ENCODE data around the gene PPP1CC.
"Not testable (repeated sequence)": the region's sequence is repeated elsewhere in the genome, so short reads cannot be mapped to it uniquely, and the experiment has no call there.

Gene PPP1CC

DNA sequence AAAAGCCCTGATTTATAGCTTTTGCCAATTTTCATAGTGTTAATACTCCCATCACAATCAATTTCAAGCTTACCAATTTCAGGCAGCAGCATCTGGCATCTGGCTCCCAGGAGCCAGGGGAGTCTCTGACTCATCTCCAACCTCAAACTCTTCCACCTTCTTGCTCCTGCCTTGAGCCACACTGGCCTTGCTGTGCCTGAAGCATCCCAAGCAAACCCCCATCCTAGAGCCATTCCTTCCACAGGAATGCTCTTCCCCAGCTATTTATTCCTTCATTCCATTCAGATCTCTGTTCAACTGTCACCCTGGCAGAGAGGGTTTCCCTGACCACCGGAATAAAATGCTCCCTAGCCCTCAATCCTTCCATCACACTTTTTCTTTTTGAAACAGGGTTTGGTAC, 13.9 kb upstream of the PPP1CC start:
- DNase-seq (ENCODE audit: low read depth in 3 of 3, low spot score in 1 of 3) = no peak

DNA sequence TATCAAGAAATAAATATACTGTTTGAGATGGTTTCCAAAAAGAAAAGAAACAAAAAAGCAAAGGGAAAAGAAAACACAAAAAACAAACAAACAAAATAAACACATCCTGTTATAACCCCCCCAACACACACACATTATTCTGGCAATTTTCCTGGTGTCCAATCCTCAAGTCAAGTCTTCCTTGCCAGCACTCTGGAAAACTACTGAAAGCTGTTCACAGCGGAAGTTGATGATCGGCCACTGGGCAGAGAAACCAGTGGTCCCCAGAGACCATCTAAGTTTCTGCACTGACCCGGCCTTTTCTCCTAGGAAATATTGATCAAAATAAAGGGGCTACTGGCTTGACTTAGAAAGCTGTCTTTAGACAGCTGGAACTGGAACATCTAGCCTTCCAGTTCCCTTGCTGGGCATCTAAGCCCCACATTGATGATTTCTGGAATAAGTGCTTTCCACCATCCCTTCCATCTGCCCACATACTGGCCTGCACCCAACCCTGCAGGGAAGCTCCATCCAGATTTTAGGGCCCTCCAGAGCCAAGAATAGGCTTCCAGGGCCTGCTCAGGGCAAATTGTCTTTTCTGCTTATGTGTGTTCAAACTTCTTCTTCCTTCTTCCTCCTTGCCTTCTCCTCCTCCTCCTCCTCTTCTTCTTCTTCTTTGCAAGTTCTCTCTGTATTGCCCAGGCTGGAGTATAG, 11.6 kb upstream of the PPP1CC start:
- no peak for DNase-seq (ENCODE audit: low read depth in 3 of 3, low spot score in 1 of 3)

DNA sequence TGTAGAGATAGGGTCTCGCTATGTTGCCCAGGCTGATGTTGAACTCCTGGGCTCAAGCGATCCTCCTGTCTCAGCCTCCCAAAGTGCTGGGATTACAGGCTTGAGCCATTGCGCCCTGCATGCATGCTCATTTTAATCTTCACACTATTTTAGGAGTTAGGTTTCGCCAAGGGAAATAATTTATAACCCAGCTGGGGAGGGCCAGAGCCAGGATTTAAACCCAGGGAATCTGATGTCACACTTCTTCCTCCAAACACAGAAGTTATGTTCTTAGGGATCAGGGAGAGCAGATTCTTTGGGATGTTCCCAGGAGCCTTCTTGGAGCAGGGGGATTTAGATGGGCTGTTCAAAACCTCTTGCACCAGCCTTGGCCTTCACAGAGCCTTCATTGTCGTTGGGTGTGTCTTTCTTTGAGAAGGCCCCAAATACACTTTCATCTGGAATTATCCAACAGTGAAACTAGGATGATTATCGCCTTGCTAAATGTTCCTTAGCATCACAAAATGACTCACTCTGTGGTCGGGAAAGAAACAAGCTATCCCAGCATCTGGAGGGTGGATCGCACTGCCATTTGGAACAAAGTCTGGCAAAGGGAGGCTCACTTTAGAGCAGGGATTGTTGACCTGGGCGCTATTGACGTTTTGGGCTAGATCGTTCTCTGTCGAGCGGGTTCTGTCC, 8.2 kb upstream of the PPP1CC start:
- DNase-seq (ENCODE audit: low read depth in 3 of 3, low spot score in 1 of 3) = no peak

GRCh38 chr12:110746550-110746949, 3.9 kb upstream of the PPP1CC start:
- no peak for DNase-seq (ENCODE audit: low read depth in 3 of 3, low spot score in 1 of 3)

DNA sequence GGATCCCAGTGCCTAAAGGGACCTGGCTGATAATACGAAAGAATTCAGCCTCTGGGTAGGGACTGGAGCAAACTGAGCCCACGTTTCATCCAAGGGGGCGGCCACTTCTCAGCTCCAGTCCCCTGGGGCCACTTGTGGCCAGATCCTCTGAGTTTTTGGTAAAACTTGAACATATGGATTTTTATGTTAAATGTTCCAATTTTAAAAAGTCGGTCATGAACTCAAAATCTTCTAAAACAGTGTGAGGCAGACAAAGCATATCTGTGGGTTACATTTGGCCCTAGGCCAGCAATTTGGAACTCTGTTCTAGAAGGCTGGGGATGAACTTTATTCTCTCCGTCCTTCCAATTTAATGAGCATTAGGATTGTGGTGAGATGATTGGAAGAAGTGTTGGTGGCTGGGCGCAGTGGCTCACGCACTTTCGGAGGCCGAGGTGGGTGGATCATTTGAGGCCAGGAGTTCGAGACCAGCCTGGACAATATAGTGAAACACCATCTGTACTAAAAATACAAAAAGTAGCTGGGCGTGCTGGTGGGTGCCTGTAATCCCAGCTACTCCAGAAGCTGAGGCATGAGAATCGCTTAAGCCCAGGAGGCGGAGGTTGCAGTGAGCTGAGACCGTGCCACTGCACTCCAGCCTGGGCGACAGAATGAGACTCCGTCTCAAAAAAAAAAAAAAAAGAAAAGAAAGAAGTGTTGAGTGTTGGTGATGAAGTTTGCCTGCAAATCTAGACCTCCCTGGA, 3.0 kb upstream of the PPP1CC start:
- no peak for DNase-seq (ENCODE audit: low read depth in 3 of 3, low spot score in 1 of 3)

DNA sequence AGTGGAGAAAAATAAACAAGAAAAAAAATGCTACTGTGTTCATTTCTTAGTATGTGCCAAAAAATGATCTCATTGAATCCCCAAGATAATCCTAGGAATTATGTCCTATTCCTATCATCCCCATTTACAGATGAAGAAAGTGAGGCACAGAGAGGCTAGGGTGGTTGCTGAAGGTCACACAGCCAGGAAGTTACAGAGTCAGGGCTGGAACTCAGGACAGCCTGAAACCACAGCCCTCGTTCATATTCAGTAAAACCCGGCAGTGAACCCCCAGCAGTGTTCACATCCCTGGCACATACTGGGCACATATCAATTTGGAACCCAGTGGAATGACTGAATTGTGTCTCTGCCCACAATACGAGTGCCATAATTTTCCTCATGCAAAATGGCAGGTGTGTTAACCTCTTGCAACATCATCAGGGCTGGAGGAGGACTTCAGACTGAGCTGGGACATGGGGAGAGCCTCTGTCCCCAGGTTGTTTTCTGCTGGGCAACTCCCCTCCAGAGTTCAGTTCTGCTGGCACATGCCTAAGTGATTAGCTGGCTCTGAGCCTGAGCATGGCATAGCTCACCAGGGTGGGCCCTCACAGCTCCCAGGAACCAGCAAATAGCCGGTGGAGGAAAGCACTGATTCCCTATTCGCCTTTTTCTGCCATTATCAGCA, 2.0 kb upstream of the PPP1CC start:
- no peak for DNase-seq (ENCODE audit: low read depth in 3 of 3, low spot score in 1 of 3)

- no peak for DNase-seq (ENCODE audit: low read depth in 3 of 3, low spot score in 1 of 3)
Observed at GRCh38 chr12:110744151-110744571, 1.5 kb upstream of the PPP1CC start.

DNA sequence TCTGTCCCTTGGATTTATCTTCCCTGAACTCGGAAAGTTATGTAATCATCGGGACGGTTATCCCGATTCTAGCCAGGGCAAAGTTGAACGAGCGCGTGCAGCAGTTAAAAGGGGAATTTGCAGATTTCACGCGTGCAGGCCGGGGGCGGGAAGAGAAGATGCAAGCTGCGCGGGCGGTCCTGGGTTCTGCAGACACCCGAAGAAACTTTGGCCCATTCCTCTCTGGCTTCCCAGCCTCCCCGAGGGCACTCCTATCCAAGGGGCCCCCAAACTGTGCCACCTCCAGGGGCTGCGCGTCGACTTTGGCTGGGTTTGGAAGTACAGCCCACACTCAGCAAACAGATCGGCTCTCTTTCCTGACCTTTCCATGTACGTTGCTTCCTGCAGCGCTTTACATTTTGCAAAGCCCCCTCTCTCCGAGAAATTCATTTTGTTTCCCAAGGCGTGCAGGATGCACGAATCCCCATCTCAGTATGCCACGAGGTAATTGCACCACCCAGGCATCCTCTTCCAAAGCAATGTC, 941 bp upstream of the PPP1CC start:
- DNase-seq (ENCODE audit: low read depth in 3 of 3, low spot score in 1 of 3) = no peak

DNA sequence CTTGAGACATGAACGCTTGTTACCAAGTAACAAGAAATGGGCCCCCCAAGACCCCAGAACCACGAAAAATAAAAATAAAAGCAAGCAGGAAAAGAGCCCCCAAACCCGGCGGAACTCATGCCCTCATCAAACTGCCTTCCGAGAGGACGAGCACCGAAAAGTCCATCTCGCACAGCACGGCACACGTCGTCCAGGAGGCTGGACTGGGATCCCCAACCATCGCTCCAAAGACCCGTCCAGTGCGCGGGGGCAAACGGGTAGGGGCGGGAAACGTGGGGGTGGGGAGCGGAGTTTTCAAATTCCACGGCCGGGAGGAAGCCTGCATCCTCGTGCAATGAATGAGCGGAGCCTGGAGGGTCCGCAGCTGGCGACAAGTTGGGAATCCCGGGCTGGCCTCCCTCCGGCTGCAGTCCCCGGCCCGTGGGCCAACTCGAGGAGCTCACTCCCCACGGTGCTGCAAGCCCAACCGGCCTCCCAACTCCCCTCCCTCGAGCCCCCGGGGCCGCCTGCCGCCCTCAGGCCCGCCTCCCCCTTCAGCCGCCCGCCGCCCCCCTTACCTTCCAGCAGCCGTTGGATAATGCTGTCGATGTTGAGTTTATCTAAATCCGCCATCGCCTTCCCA, 484 bp downstream of the PPP1CC start:
- no peak for DNase-seq (ENCODE audit: low read depth in 3 of 3, low spot score in 1 of 3)

DNA sequence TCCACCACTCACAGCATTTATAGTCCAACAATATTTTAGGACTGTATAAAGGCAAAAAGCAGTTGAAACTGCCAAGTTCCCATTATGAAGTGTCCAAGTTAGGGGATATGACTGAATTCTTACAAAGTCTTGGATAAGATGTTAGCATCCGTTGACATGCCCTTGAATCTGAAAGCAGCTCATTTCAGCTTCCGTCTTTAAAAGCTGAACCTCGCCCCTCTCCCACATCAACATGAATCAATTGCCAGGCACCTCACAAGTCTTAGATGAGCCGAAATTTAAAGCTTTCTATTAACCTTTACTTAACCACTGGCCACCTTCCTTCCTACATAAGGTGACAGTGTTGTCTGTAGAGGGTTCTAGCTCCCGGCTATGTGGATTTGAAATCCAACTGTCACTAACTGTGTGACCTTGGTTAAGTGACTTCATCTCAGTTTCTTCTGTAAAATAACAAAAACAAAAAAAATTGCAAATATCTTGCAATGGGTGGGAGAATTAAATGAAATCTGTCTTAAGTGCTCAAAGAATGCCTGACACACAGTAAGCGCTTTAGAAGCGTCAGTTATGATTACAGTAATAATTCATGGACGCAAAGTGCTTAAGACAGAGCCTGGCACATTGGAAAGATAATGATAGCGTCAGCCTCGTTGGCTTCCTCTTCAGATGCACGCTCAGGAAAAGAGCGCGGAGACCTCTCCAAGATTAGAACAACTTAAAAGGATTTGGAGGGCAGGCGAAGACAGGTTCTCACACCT, 1.2 kb downstream of the PPP1CC start:
- no peak for DNase-seq (ENCODE audit: low read depth in 3 of 3, low spot score in 1 of 3)

GRCh38 chr12:110739894-110740293, 2.8 kb downstream of the PPP1CC start:
- no peak for DNase-seq (ENCODE audit: low read depth in 3 of 3, low spot score in 1 of 3)

DNA sequence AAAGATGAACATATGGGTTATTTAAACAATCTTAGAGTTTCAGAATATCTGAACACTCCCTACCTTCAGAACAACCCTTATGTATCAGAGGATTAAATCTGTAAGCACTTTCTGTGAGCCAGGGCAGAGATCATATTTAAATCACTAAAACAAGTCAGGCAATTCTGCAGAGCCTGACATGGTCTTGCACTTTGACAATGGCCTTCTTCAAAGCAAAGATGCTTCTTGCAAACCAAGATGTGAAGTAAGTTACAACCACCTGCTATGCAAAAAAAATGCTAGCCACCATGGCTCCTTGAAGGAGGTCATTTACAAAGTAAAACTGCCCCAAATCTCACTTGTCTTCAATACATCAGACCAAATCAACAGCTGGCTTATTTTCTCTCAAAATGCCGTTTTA, 3.2 kb downstream of the PPP1CC start:
- DNase-seq (ENCODE audit: low read depth in 3 of 3, low spot score in 1 of 3) = no peak

GRCh38 chr12:110737532-110737931, 5.2 kb downstream of the PPP1CC start:
- no peak for DNase-seq (ENCODE audit: low read depth in 3 of 3, low spot score in 1 of 3)

DNA sequence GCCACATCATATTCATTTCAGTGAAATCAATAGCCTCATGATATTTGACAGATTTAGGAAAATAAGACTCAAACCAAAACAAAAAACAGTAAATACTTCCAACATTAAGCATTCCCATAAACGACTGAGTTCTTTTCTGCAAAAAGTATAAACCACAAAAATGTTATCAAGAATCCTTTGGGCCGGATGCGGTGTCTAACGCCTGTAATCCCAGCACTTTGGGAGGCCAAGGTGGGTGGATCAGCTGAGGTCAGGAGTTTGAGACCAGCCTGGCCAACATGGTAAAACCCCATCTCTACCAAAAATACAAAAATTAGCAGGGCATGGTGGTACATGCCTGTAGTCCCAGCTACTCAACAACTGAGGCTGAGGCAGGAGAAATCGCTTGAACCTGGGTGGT, 5.7 kb downstream of the PPP1CC start:
- not testable (repeated sequence) for DNase-seq (ENCODE audit: low read depth in 3 of 3, low spot score in 1 of 3)

DNA sequence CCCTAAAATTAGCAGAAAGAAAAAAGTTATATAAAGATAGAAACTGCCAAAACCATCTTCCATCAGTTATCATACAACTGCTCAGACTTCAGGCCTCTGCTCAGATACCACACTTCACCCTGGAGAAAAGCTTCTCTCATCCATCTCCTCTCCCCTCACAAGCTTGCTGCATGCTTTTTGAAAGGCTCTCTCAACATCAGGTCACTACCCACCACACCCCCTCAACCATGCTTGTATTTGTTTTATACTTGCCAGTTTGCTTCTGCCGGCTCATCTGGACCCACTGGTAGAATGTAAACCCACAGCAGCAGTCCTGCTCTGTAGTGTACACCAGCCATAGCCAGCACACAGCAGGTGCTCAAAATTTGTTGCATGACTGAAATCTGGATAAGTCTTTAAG, 8.8 kb downstream of the PPP1CC start:
- DNase-seq (ENCODE audit: low read depth in 3 of 3, low spot score in 1 of 3) = no peak

GRCh38 chr12:110733089-110733715, 9.5 kb downstream of the PPP1CC start:
- DNase-seq (ENCODE audit: low read depth in 3 of 3, low spot score in 1 of 3) = no peak

DNA sequence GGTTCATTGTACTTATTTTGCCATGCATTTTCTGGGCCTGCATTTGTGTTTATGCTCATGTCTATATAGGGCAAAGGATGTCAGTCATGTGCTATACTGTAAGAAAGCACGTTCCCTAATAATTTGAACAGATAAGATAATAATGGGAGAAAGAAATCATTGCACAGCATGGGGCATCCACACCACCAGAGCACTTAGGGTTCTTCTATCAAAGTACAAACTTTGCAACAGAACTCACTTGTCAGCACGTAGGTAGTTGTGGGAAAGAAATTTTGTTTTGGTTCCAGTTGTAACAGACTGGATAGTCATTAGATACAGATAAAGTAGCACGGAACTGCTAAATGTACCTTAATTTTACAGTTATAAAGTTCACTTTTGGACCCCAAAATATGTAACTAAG, 10.1 kb downstream of the PPP1CC start:
- no peak for DNase-seq (ENCODE audit: low read depth in 3 of 3, low spot score in 1 of 3)

- DNase-seq (ENCODE audit: low read depth in 3 of 3, low spot score in 1 of 3) = no peak
Observed at GRCh38 chr12:110731479-110731878, 11.2 kb downstream of the PPP1CC start.

- DNase-seq (ENCODE audit: low read depth in 3 of 3, low spot score in 1 of 3) = no peak
Observed at GRCh38 chr12:110728628-110729027, 14.1 kb downstream of the PPP1CC start.
